Astrocyte (in vitro differentiated cells and primary cell): ENCODE measurements around the gene GIPR.
A peak's percentile ranks its signal among the peaks of the same experiment; 100 is the strongest.

ENCODE experiments used
- EZH2 ChIP-seq: IDR thresholded peaks from 2 replicates; pipeline ENCODE4 v1.6.1; 2012; ENCODE audit warnings: mild to moderate bottlenecking, low read length, inconsistent platforms; ENCODE audit not compliant: insufficient read depth
- TF ChIP-seq, protein P1 (sequence below): IDR thresholded peaks from 2 replicates; pipeline ENCODE4 v1.5.1; 2011; ENCODE audit warnings: low read depth, mild to moderate bottlenecking, inconsistent platforms, low read length, moderate library complexity; ENCODE audit not compliant: insufficient read depth

DNA sequence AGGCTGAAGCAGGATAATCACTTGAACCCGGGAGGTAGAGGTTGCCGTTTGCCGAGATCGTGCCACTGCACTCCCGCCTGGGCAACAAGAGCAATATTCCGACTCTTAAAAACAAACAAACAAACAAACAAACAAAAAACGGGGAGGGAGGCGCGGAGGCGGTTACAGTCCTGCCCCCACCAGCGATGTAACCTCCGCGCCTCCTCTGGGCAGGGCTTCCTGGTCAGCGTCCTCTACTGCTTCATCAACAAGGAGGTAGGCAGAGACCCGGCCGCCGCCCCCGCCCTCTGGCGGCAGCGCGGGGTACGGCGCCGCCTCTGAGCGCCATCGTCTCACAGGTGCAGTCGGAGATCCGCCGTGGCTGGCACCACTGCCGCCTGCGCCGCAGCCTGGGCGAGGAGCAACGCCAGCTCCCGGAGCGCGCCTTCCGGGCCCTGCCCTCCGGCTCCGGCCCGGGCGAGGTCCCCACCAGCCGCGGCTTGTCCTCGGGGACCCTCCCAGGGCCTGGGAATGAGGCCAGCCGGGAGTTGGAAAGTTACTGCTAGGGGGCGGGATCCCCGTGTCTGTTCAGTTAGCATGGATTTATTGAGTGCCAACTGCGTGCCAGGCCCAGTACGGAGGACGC is 13.5 kb downstream of the GIPR start:
- TF ChIP-seq, protein P1, sequence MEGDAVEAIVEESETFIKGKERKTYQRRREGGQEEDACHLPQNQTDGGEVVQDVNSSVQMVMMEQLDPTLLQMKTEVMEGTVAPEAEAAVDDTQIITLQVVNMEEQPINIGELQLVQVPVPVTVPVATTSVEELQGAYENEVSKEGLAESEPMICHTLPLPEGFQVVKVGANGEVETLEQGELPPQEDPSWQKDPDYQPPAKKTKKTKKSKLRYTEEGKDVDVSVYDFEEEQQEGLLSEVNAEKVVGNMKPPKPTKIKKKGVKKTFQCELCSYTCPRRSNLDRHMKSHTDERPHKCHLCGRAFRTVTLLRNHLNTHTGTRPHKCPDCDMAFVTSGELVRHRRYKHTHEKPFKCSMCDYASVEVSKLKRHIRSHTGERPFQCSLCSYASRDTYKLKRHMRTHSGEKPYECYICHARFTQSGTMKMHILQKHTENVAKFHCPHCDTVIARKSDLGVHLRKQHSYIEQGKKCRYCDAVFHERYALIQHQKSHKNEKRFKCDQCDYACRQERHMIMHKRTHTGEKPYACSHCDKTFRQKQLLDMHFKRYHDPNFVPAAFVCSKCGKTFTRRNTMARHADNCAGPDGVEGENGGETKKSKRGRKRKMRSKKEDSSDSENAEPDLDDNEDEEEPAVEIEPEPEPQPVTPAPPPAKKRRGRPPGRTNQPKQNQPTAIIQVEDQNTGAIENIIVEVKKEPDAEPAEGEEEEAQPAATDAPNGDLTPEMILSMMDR: peak; percentile 54
- no peak for TF ChIP-seq EZH2
